HCT116 (cell line): ENCODE results near the gene SGMS1.

Experiments used
- CBX3 ChIP-seq: IDR thresholded peaks from 2 replicates; pipeline ENCODE4 v1.6.1; 2012; ENCODE audit warnings: low read depth
- EGR1 ChIP-seq: IDR thresholded peaks from 2 replicates; pipeline ENCODE4 v1.6.1; 2012; ENCODE audit warnings: low read depth
- EZH2 ChIP-seq: fragments of 200-600 bp; sonication (generic); IDR thresholded peaks from 2 replicates; pipeline ENCODE4 v1.6.1; 2017; ENCODE audit warnings: antibody characterized with exemption, mixed run types
- POLR2A ChIP-seq: IDR thresholded peaks from 2 replicates; pipeline ENCODE4 v1.7.0; 2011; ENCODE audit warnings: borderline replicate concordance; ENCODE audit not compliant: insufficient read depth, insufficient read length; ENCODE audit errors: extremely low read depth
- POLR2AphosphoS5 ChIP-seq: IDR thresholded peaks from 2 replicates; pipeline ENCODE4 v1.6.1; 2011; ENCODE audit warnings: mild to moderate bottlenecking, low read depth, low read length, moderate library complexity
- SIN3A ChIP-seq: IDR thresholded peaks from 2 replicates; pipeline ENCODE4 v1.6.1; 2012; ENCODE audit warnings: low read depth
- SP1 ChIP-seq: IDR thresholded peaks from 2 replicates; pipeline ENCODE4 v1.6.1; 2012; ENCODE audit warnings: low read depth
- TF ChIP-seq, protein P1 (sequence below), 3 experiments: fragments of 200-600 bp in 1 of 3; sonication (generic) in 1 of 3; IDR thresholded peaks in 2 of 3; conservative IDR thresholded peaks in 1 of 3; 2 replicates each; pipeline ENCODE4 v1.5.1; 2012 to 2017; ENCODE audit warnings: low read depth in 2 of 3, low read length in 2 of 3, antibody characterized with exemption in 1 of 3, borderline replicate concordance in 1 of 3, control low read depth in 1 of 3, mild to moderate bottlenecking in 1 of 3, mixed read lengths in 1 of 3, mixed run types in 1 of 3, moderate library complexity in 1 of 3; ENCODE audit not compliant: insufficient read depth in 1 of 3
- TF ChIP-seq, protein P2 (sequence below): IDR thresholded peaks from 2 replicates; pipeline ENCODE4 v1.6.1; 2012; ENCODE audit warnings: low read depth
- TF ChIP-seq, protein P3 (sequence below): IDR thresholded peaks from 2 replicates; pipeline ENCODE4 v1.6.1; 2012

DNA sequence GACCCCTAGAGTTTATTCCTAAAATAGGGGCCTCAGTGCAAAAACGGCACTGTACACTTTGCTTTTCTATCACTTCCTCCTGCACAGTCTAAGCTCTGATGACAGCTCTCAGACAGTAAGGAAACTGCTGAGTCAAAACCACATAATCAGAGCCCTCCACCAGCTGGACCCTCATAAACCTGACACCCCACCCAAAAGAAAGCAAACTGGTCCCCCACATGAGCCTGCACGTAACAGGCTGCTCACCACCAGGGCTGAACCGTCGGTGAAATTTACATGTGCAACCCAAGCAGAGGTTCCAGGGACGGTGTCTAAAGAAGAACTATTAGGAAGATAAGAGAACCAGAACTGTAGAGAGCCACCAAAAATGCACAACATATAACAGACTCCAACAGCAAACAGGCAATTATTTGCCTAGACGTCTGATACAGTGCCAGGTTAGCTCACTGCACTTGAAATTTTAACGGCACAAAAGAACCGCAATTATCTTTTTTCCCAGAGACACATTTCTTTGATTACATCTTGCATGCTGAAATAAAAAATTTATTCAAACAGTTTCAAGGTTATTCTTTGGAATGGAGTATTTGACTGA is 19.6 kb downstream of the SGMS1 start:
- TF ChIP-seq POLR2A (no peak), CBX3 (no peak), POLR2AphosphoS5 (no peak), EZH2 (no peak), SIN3A (no peak), EGR1 (no peak), SP1 (no peak)
- TF ChIP-seq, protein P1, sequence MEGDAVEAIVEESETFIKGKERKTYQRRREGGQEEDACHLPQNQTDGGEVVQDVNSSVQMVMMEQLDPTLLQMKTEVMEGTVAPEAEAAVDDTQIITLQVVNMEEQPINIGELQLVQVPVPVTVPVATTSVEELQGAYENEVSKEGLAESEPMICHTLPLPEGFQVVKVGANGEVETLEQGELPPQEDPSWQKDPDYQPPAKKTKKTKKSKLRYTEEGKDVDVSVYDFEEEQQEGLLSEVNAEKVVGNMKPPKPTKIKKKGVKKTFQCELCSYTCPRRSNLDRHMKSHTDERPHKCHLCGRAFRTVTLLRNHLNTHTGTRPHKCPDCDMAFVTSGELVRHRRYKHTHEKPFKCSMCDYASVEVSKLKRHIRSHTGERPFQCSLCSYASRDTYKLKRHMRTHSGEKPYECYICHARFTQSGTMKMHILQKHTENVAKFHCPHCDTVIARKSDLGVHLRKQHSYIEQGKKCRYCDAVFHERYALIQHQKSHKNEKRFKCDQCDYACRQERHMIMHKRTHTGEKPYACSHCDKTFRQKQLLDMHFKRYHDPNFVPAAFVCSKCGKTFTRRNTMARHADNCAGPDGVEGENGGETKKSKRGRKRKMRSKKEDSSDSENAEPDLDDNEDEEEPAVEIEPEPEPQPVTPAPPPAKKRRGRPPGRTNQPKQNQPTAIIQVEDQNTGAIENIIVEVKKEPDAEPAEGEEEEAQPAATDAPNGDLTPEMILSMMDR (IDR thresholded peaks at IDR 0.05 in 2 of 3, conservative IDR thresholded peaks at IDR 0.05 in 1 of 3; ENCODE audit: borderline replicate concordance in 1 of 3, insufficient read depth in 1 of 3, low read depth in 2 of 3, low read length in 2 of 3), result no peak
- TF ChIP-seq, protein P2, sequence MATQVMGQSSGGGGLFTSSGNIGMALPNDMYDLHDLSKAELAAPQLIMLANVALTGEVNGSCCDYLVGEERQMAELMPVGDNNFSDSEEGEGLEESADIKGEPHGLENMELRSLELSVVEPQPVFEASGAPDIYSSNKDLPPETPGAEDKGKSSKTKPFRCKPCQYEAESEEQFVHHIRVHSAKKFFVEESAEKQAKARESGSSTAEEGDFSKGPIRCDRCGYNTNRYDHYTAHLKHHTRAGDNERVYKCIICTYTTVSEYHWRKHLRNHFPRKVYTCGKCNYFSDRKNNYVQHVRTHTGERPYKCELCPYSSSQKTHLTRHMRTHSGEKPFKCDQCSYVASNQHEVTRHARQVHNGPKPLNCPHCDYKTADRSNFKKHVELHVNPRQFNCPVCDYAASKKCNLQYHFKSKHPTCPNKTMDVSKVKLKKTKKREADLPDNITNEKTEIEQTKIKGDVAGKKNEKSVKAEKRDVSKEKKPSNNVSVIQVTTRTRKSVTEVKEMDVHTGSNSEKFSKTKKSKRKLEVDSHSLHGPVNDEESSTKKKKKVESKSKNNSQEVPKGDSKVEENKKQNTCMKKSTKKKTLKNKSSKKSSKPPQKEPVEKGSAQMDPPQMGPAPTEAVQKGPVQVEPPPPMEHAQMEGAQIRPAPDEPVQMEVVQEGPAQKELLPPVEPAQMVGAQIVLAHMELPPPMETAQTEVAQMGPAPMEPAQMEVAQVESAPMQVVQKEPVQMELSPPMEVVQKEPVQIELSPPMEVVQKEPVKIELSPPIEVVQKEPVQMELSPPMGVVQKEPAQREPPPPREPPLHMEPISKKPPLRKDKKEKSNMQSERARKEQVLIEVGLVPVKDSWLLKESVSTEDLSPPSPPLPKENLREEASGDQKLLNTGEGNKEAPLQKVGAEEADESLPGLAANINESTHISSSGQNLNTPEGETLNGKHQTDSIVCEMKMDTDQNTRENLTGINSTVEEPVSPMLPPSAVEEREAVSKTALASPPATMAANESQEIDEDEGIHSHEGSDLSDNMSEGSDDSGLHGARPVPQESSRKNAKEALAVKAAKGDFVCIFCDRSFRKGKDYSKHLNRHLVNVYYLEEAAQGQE, result no peak
- TF ChIP-seq, protein P3, sequence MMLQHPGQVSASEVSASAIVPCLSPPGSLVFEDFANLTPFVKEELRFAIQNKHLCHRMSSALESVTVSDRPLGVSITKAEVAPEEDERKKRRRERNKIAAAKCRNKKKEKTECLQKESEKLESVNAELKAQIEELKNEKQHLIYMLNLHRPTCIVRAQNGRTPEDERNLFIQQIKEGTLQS, result no peak
